ENCODE data around the gene ZDHHC21.
"Not testable (repeated sequence)": the region's sequence is repeated elsewhere in the genome, so short reads cannot be mapped to it uniquely, and the experiment has no call there.

GRCh38 chr9:14682616-14683015 is 10.6 kb downstream of the ZDHHC21 start:
- TF ChIP-seq EZH2phosphoT487 (IDR thresholded peaks at IDR 0.05; ENCODE audit: insufficient read depth, low read depth); EZH2 (IDR thresholded peaks at IDR 0.05; ENCODE audit: insufficient read depth, poor library complexity, severe bottlenecking): not testable (repeated sequence)
